Uterus (tissue), 2 donors: Measurements from ENCODE around the gene CEACAM16.

Experiments used
- CTCF ChIP-seq, 4 experiments: fragments of 200-600 bp in 2 of 4; fragments of 450-650 bp in 2 of 4; sonication (generic) in 2 of 4; IDR thresholded peaks; one replicate each; pipeline ENCODE4 v1.5.1; 2016 to 2019; ENCODE audit warnings: antibody characterized with exemption in 4 of 4, mild to moderate bottlenecking in 2 of 4, moderate library complexity in 1 of 4
- POLR2A ChIP-seq, 2 donors: fragments of 450-650 bp; IDR thresholded peaks; one replicate each; pipeline ENCODE4 v1.6.1; 2016; ENCODE audit warnings: antibody characterized with exemption in 2 of 2, mild to moderate bottlenecking in 1 of 2, moderate library complexity in 1 of 2

DNA sequence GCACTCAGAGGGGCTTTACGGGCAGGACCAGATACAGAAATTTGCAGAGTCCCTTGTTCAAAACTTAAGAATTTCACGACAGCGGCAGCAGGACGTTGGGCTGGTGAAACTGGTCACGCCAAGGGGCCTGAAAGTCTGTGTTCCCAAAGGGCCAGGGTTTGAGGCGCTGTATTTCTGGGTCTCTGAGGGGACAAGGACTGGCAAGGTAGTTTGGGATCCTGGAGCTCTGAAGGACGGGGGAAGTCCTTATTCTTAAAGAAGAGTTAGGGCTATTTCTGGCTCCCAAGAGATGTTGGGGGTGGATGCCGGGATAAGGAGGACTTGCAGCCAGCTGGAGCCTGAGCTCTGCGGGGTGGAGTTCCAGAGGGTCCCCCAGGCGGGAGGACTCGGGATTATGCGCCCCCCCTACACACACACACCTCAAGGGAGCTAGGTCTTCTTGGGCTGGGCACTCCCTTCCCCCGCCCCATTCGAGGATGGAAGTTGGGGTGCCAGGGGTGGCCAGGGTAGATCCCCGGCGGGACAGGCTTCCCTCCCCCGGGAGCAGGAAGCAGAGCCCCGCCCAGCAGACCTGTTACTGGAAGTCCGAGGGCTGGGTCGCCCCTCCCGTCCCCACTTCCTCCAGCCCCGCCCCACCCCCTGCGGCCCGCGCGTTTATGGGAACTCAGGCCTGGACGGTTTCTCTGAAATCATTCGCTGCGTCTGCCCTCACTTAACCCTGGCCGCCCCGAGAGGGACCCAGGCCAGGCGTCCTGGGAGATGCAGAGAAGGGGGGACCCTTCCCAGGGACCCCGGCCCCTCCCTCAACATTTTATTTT, 55.2 kb downstream of the CEACAM16 start:
- TF ChIP-seq POLR2A (IDR thresholded peaks at IDR 0.05), result peak in 1 of 2 donors; percentile 60
- TF ChIP-seq CTCF (IDR thresholded peaks at IDR 0.05), result no peak
